Kidney epithelial cell (primary cell): ENCODE data around the gene MMP20. TPM values are rescaled to one million over a fixed set of nuclear protein-coding genes. Genes with fewer than 3 reads are reported as not detected.

Experiments used
- DNase-seq: peaks from one replicate; pipeline ENCODE4 v3.0.0-alpha.2; 2010; ENCODE audit warnings: low read depth
- H3K27me3 ChIP-seq: 2 replicates; pipeline ENCODE4 v1.6.0; 2011; ENCODE audit warnings: low read length; ENCODE audit not compliant: control insufficient read depth, insufficient read depth
- H3K36me3 ChIP-seq: 2 replicates; pipeline ENCODE4 v1.5.1; 2011; ENCODE audit warnings: low read length; ENCODE audit not compliant: control insufficient read depth, insufficient read depth
- H3K4me3 ChIP-seq: 2 replicates; pipeline ENCODE4 v1.5.1; 2011; ENCODE audit warnings: low read depth, mild to moderate bottlenecking, control low read depth, low read length
- CTCF ChIP-seq: IDR thresholded peaks from 2 replicates; pipeline ENCODE4 v1.5.1; 2011; ENCODE audit warnings: mild to moderate bottlenecking, moderate library complexity, low read length, control low read depth, inconsistent platforms; ENCODE audit not compliant: insufficient read depth, poor library complexity, severe bottlenecking
- total RNA-seq: library from RNA; depleted of rRNA; stranded (reverse); fragments of >200 nt; gene quantifications from 2 replicates; pipeline ENCODE4 v1.2.3, GENCODE V29; 2015

Gene MMP20
- total RNA-seq, 1 donor from 2014 or later, result not detected

DNA sequence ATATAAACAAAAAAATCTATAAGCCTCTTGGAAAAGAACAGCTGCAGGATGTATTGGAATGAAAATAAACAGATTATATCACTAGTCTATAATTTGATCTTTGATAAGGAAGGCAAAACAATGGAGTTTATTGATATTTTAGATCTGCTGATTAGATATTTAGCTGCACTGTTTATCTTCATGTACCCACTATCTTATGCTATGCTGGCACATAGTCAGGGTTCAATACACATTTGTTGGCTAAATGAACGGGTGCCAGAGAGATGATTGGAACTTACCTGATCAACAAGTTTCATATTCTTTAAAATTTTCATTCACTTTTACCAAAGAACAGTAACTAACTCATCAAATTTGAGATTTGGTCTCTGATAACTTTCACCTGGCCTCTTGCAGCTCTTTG lies 26.9 kb downstream of the MMP20 start:
- no peaks in the 10 kb centered on the region for H3K36me3 ChIP-seq
- no peak for DNase-seq
- no peak for TF ChIP-seq CTCF
- H3K4me3 ChIP-seq, result no peak overlapping the region
- H3K27me3 ChIP-seq, result no peaks in the 10 kb centered on the region

- TF ChIP-seq CTCF, result no peak
- DNase-seq, result no peak
- Histone ChIP-seq H3K4me3 (no peak overlapping the region), H3K36me3 (no peaks in the 10 kb centered on the region), H3K27me3 (no peaks in the 10 kb centered on the region)
These were observed 28.6 kb downstream of the MMP20 start for GRCh38 chr11:102596578-102596977.

DNA sequence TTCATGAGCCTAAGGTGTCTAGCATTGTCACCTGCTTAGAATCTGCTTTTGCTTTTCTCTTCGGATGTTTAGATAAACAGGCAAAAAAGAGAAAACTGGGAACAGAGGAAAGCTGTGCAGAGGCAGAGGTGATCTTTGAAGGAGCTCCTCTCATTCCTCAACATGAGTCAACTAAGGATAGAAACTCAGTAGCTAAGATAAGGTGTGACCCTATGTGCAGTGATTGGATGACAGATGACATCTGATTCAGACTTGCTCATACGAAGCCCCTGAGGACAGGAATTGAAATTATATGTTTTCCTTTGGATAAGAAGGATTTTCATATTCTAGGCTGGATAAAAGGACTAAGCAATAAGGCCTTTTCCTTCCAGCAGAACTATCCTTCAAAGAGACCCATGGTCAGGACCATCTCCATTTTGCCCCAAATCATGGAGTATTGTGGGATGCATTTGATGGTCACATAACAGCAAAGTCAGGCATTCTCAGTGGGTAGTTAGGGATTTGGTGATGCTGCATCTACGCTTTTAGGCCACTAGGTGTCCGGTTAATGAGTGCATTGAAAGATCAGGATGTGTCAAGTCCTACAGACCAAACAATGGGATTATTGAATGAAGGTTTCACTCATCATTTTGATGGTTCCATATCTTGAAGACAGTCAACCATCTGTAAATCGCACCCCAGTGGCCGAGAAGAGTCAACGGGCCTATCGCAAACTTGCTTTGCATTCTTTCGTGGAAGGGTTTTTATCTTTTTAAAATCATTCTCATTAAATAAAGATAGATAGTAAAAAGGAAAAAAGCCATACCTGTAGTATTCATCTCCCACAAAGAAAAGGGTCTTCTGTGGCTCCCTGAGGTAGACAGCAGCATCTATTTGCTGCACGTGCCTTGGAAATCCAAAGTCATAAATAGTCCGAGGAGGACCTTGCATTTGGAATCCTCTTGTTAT lies 32.2 kb downstream of the MMP20 start:
- H3K36me3 ChIP-seq, result no peaks in the 10 kb centered on the region
- H3K27me3 ChIP-seq, result no peaks in the 10 kb centered on the region
- no peak overlapping the region for H3K4me3 ChIP-seq
- TF ChIP-seq CTCF, result peak; percentile 25
- DNase-seq, result no peak

DNA sequence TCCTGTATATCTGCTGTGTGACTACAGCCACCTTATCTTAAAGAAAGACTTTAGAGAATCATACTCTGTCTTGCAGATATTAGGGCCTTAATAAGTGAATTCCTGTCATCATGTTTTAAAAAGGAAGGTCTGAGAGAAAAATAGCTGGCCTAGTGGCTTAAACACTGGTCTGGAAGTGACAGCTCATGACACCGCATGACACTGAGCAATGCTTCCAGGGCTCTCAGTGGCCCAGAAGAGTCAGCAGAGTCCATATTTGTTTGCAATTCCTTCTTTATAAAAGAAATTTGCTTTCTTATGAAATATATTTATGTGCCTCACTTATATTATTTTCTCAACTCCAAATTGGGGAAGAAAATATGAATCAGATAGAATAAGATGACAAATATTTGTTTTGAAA lies 33.0 kb downstream of the MMP20 start:
- Histone ChIP-seq H3K36me3 (no peaks in the 10 kb centered on the region), H3K4me3 (no peak overlapping the region), H3K27me3 (no peaks in the 10 kb centered on the region)
- DNase-seq, result no peak
- TF ChIP-seq CTCF, result no peak

GRCh38 chr11:102591160-102591718 lies 33.9 kb downstream of the MMP20 start:
- no peak for DNase-seq
- H3K4me3 ChIP-seq, result no peak overlapping the region
- no peaks in the 10 kb centered on the region for H3K36me3 ChIP-seq
- TF ChIP-seq CTCF, result no peak
- no peaks in the 10 kb centered on the region for H3K27me3 ChIP-seq
